Caco-2 (cell line): ENCODE data around the gene TIGD7. TPM values are rescaled to one million over a fixed set of nuclear protein-coding genes. Genes with fewer than 3 reads are reported as not detected.

Experiments used
- BruUV-seq: library from RNA; stranded (reverse); fragments of 400-500 nt; replicated peaks from 2 replicates; lab custom pipeline; 2021; lab: Mats Ljungman, UMichigan
- CTCF ChIA-PET: fragments of 300-600 bp; sonication (Branson Sonifier 250); formaldehyde crosslinking; loops from one replicate; lab custom pipeline; 2022; ENCODE audit warnings: antibody characterized with exemption; lab: Charles Lee
- POLR2A ChIA-PET: fragments of 300-600 bp; sonication (Branson Sonifier 250); formaldehyde crosslinking; loops from one replicate; lab custom pipeline; 2022; ENCODE audit warnings: antibody characterized with exemption; lab: Charles Lee
- DNase-seq, 2 experiments: peaks; one replicate each; pipeline versions ENCODE4 v3.0.0 to v3.0.0-alpha.2; 2020 to 2022
- H3K27me3 ChIP-seq: replicated peaks from 2 replicates; pipeline ENCODE4 v1.6.0; 2011; ENCODE audit warnings: low read length; ENCODE audit not compliant: control insufficient read depth, insufficient read depth
- H3K36me3 ChIP-seq: 2 replicates; pipeline ENCODE4 v1.5.1; 2011; ENCODE audit warnings: low read length; ENCODE audit not compliant: control insufficient read depth, insufficient read depth
- H3K4me1 ChIP-seq: fragments of 250-450 bp; sonication (Bioruptor Pico); 2 replicates; pipeline ENCODE4 v1.5.1; 2020; ENCODE audit warnings: mild to moderate bottlenecking
- H3K4me3 ChIP-seq: 2 replicates; pipeline ENCODE4 v1.5.1; 2011; ENCODE audit warnings: low read depth, mild to moderate bottlenecking, control low read depth, low read length
- H3K9me3 ChIP-seq: fragments of 250-450 bp; sonication (Bioruptor Pico); 2 replicates; pipeline ENCODE4 v1.5.1; 2020; ENCODE audit warnings: mild to moderate bottlenecking, moderate library complexity
- H3K27ac Mint-ChIP-seq: one replicate; pipeline ENCODE4 v1.8.0; 2022; ENCODE audit warnings: mixed read lengths; ENCODE audit not compliant: unreplicated experiment
- H3K27me3 Mint-ChIP-seq: one replicate; pipeline ENCODE4 v1.8.0; 2022; ENCODE audit warnings: mixed read lengths; ENCODE audit not compliant: insufficient read depth, unreplicated experiment
- H3K36me3 Mint-ChIP-seq: one replicate; pipeline ENCODE4 v1.8.0; 2022; ENCODE audit warnings: mild to moderate bottlenecking, mixed read lengths; ENCODE audit not compliant: insufficient read depth, unreplicated experiment
- H3K4me1 Mint-ChIP-seq: one replicate; pipeline ENCODE4 v1.8.0; 2022; ENCODE audit warnings: low read depth, mixed read lengths; ENCODE audit not compliant: unreplicated experiment
- H3K4me3 Mint-ChIP-seq: one replicate; pipeline ENCODE4 v1.8.0; 2022; ENCODE audit warnings: mild to moderate bottlenecking, moderate library complexity, mixed read lengths; ENCODE audit not compliant: unreplicated experiment
- H3K9me3 Mint-ChIP-seq: one replicate; pipeline ENCODE4 v1.8.0; 2022; ENCODE audit warnings: mixed read lengths; ENCODE audit not compliant: unreplicated experiment
- CTCF ChIP-seq, 2 experiments: fragments of 200-600 bp in 1 of 2; IDR thresholded peaks; 1 replicate in 1 of 2; 2 replicates in 1 of 2; pipeline versions ENCODE4 v1.5.1 to v1.8.0; 2011 to 2022; ENCODE audit warnings: antibody characterized with exemption in 1 of 2, control low read depth in 1 of 2, inconsistent platforms in 1 of 2, low read depth in 1 of 2, low read length in 1 of 2, mild to moderate bottlenecking in 1 of 2, moderate library complexity in 1 of 2; ENCODE audit not compliant: insufficient read depth in 1 of 2, severe bottlenecking in 1 of 2, unreplicated experiment in 1 of 2
- intact Hi-C: fragments of 100-400 bp; cut with micrococcal nuclease; formaldehyde crosslinking; loops from one replicate; pipeline ENCODE4 v1.10.0; 2022; ENCODE audit not compliant: unreplicated experiment
- total RNA-seq: library from RNA; stranded (reverse); gene quantifications from 2 replicates; pipeline ENCODE4 v1.2.3, GENCODE V29; 2022

TIGD7 gene
- total RNA-seq, 1 experiment from 2014 or later: 3.7 TPM

GRCh38 chr16:3262517-3262916, 42.7 kb downstream of the TIGD7 start:
- ChIA-PET CTCF (interaction anchor here (1.0 kb wide), 1 partner anchor 104 kb away, joined by 5 read pairs; no protein-coding TSS in a partner anchor), POLR2A (interaction anchor here (0.5 kb wide), 1 partner anchor 103 kb away, joined by 3 read pairs; no protein-coding TSS in a partner anchor)
- TF ChIP-seq CTCF (IDR thresholded peaks at IDR 0.05; ENCODE audit: insufficient read depth in 1 of 2, low read depth in 1 of 2, low read length in 1 of 2, severe bottlenecking in 1 of 2, unreplicated experiment in 1 of 2): no peak
- Histone ChIP-seq H3K4me3 (no peak overlapping the region; the same call in 1 of the 2 replicates), H3K9me3 (no peaks in the 10 kb centered on the region), H3K27me3 (no peaks in the 10 kb centered on the region), H3K36me3 (no peaks in the 10 kb centered on the region), H3K4me1 (0 out of 2 replicates have a peak, but pooled peaks cover 3% of the 10 kb centered on the region)
- H3K27ac Mint-ChIP-seq: peak overlapping the region; percentile 10
- no peaks in the 10 kb centered on the region for H3K27me3 Mint-ChIP-seq
- H3K4me1 Mint-ChIP-seq: no peaks in the 10 kb centered on the region
- no peaks in the 10 kb centered on the region for H3K9me3 Mint-ChIP-seq
- H3K4me3 Mint-ChIP-seq: peak overlapping the region; percentile 98
- intact Hi-C loops: loop anchor here (5.0 kb wide), 1 partner anchor 195 kb away; no protein-coding TSS in a partner anchor
- no TSS peak for BruUV-seq
- peaks cover 21% of the 10 kb centered on the region for H3K36me3 Mint-ChIP-seq
- DNase-seq: no peak

- no peaks in the 10 kb centered on the region for H3K36me3 ChIP-seq
- BruUV-seq: no TSS peak
- H3K4me1 Mint-ChIP-seq: no peaks in the 10 kb centered on the region
- H3K27me3 ChIP-seq: no peaks in the 10 kb centered on the region
- DNase-seq: no peak
- no peaks in the 10 kb centered on the region for H3K9me3 ChIP-seq
- H3K9me3 Mint-ChIP-seq: no peaks in the 10 kb centered on the region
- peaks cover 19% of the 10 kb centered on the region for H3K36me3 Mint-ChIP-seq
- H3K27ac Mint-ChIP-seq: no peak overlapping the region
- ChIA-PET CTCF (no interaction called here), POLR2A (no interaction called here)
- H3K27me3 Mint-ChIP-seq: no peaks in the 10 kb centered on the region
- TF ChIP-seq CTCF (IDR thresholded peaks at IDR 0.05; ENCODE audit: insufficient read depth in 1 of 2, low read depth in 1 of 2, low read length in 1 of 2, severe bottlenecking in 1 of 2, unreplicated experiment in 1 of 2): no peak
- no peak overlapping the region for H3K4me3 Mint-ChIP-seq
- 0 out of 2 replicates have a peak, but pooled peaks cover under 1% of the 10 kb centered on the region for H3K4me1 ChIP-seq
- intact Hi-C loops: loop anchor here (5.0 kb wide), 1 partner anchor 197 kb away; no protein-coding TSS in a partner anchor
- H3K4me3 ChIP-seq: no peak overlapping the region
Observed at GRCh38 chr16:3259836-3260235, 45.4 kb downstream of the TIGD7 start.

GRCh38 chr16:3256866-3257465, 48.3 kb downstream of the TIGD7 start:
- TF ChIP-seq CTCF (IDR thresholded peaks at IDR 0.05; ENCODE audit: insufficient read depth in 1 of 2, low read depth in 1 of 2, low read length in 1 of 2, severe bottlenecking in 1 of 2, unreplicated experiment in 1 of 2): no peak
- no peak overlapping the region for H3K4me3 ChIP-seq
- ChIA-PET POLR2A (no interaction called here), CTCF (no interaction called here)
- no TSS peak for BruUV-seq
- no peaks in the 10 kb centered on the region for H3K4me1 ChIP-seq
- intact Hi-C loops: no loop called here
- DNase-seq: no peak
- Mint-ChIP-seq H3K9me3 (no peaks in the 10 kb centered on the region), H3K4me1 (no peaks in the 10 kb centered on the region), H3K27me3 (no peaks in the 10 kb centered on the region), H3K4me3 (no peak overlapping the region), H3K36me3 (no peaks in the 10 kb centered on the region), H3K27ac (no peak overlapping the region)
- H3K27me3 ChIP-seq: no peaks in the 10 kb centered on the region
- no peaks in the 10 kb centered on the region for H3K9me3 ChIP-seq
- no peaks in the 10 kb centered on the region for H3K36me3 ChIP-seq
